GM21367 (cell line): ENCODE results near the gene SPTBN1.
A peak's percentile ranks its signal among the peaks of the same experiment; 100 is the strongest.

ENCODE experiments used
- ATAC-seq: cut with Tn5 transposase; IDR thresholded peaks from one replicate; pipeline ENCODE4 v1.9.1; 2021; ENCODE audit not compliant: unreplicated experiment

SPTBN1 gene

DNA sequence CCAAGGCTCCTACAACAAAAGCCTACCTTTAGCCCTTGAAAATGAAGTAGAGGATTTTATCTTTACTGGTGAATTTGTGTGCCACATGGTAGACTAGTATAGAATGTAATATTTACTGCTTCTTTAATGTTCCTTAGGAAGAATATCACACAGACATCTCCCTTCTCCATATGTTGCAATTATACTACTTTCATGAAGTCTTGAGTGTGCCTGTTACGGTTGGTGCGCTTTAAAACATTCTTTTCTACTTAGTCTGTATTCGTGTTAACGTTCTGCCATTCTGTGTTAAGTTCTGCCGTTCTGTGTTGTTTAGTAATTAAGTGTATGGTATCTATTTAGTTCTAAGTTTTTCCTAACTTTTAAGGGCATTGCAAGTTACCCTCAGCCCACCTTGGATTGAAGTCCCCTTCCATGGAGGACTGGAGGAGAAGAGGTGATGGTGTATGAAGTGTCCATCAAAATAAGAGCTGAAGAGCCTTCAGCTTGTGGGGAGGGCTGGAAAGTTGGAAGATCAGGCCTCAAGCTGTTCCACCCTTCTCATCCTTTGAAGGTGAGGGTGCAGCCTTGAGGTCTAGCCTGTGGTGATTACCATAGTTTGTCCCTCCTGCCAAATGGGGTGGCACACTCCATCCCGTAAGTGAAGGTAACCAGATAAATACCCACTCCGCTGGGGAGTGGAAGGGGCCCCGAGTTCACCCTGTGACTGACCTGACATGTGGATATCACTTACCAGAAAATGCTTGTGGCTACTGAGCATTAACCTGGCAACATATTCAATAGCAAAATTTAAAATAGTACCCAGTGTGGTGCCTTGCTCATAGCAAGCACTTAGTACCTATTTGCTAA, 131.3 kb downstream of the SPTBN1 start:
- no peak for ATAC-seq

GRCh38 chr2:54588244-54588899, 132.2 kb downstream of the SPTBN1 start:
- ATAC-seq: no peak

GRCh38 chr2:54589038-54589339, 132.9 kb downstream of the SPTBN1 start:
- ATAC-seq: no peak

- peak; percentile 35 for ATAC-seq
Measured at GRCh38 chr2:54589340-54590215, 133.5 kb downstream of the SPTBN1 start.

DNA sequence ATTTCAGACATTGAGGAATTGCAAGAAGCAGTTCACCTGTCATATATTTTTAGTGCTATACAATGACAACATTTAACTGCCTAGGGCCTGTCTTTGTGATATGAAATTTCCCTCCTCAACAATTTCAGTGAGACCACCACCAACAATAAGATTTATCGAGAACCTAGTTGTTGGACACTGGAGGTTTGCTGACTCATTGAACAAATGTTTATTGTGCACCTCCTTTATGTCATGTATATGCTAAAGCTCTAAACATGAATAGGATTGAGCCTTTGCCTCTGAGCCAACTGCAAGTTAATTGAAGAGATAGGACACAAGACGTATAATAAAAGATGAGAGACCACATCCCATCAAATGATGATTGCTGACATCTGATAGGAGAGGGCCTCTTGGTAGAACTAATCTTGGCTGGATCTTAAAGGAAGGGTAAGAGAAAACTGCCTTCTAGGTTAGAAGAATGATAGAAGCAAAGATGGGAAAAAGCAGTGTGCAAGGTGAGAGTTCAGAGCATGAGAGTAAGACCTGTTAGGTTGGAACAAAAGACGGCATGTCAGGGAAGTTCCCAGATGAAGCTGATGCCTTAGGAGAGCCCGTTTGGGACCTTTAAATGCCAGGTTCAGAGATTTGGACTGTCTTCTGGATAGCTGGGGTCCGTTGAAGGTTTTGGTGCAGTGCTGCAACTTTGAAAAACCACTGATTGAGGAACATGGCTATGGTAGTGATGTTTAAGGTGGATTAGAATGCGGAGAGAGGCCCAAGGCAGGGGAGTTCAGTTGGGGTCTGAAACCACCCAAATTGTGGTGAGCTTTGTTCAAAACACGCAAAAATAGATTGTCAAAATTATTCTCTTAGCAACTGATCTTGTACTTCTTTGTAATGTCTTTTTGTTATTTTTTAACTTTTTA, 134.3 kb downstream of the SPTBN1 start:
- no peak for ATAC-seq

DNA sequence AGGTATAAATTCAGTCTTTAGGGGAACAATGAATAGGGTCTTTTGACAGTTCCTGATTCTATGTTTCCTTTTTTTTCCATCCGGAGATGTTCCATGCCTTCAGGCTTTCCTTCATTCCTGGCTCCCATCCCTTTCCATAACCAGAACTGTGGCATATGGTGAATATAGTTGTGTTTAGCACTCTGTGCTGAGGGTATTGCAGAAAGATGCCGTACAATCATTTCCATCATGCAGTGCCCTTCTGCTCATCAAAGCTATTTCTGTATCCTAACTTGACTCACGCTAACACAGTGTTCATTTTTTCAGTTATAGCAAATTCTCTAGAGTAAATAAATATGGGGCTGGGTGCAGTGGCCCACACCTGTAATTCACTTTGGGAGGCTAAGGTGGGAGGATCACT, 135.4 kb downstream of the SPTBN1 start:
- no peak for ATAC-seq

DNA sequence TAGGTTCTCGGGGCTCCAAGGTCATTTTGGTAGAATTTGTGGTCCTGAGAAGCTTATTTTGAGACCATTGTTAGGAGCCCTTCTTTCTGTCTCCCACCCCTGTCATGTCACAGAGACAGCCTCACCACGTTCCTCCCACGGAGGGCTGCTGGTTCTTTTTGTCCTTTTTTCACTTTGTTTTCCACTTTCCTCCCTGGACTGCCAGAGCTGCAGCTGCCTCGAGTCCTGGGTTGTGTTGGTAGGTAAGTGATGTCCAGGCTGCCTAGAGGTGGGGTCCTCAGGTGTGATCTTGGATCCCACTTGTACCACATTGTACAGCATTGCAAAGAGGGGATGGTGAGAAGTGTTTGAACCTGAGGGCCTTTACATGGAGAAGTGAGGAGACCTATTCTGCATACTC, 137.1 kb downstream of the SPTBN1 start:
- no peak for ATAC-seq

DNA sequence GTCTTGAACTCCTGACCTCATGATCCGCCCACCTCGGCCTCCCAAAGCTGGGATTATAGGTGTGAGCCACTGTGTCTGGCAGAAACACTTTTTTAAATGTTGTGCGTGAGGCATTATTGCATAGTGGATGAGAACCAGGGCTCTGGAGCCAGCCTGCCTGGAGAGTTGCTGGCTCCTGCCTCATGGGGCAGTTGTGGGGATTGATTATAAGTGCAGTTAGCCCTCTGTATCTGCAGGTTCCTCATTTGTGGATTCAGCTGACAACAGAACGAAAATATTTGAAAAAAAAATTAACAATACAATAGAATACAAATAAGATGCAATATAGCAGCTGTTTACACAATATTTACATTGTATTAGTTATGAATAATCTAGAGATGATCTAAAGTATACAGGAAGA, 137.9 kb downstream of the SPTBN1 start:
- ATAC-seq: no peak

DNA sequence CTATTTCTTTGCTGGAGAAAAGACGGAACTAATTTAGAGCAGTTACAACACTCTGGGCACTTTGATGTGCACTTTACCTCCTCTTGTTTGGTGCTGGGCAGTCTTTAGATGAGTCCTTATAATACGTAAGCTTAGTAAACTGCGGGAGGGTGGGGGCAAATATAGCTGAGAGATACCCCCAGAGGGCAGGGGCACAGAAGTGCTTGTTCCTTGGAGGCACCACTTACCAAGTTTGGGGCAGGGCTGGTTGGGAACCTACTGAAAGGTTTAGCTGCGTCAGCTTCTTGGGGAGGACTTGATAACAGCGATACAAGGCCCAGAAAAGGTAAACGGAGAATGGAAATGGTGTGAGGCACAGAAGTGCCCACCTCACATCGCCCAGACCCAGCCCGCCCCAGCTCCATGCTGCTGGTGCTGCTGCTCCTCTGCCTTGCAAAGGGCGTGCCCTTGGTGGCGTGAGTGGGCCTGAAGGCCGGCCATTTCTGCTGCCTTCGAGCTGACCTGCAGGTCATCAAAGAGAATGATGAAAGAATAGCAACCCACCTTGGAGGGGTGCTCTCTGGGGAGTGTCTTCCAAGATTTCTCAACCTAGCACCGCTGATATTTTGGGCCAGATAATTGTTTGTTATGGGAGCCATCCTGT, 139.2 kb downstream of the SPTBN1 start:
- ATAC-seq: no peak

DNA sequence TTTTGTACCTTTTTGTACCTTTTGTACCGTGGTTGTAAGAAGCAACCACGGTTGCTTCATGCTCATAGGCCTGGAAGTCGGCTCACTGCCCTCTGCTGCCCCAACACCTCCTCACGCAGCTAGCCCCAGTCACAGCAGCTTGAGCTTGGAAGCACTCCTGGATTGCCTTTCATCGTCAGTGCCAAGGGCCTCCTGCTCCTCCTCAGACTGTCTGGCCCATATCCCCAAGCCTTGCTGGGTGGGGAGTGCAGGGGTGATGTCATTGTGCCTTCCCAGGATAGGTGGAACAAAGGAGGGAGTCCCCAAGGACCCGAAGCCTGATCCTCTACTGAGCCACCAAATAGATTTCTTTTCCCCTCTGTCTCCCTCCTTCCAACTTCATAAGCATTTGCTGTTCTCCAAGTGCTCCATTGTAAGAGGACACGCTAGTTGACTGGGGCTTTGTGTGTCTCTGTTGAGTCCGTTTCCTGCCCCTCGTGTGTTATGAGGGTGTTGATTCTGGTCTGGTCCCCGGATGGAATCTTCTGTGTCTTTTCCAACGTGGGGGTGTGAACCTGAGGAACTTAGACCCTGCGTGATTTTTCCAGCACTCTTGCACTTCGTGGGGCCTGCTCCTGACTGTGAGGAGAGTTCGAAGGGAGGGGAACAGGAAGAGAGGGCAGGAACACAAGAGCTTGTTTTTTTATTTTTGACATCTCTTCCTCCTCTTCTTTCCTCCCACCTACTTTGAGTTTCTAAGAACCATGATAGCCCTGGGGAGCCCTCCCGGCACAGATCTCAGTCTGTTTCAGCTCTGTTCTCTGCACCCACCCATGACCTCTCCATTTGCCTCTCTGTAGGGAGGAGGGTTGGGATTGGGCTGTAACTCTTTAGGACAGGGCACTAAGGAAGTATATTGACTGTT, 140.1 kb downstream of the SPTBN1 start:
- no peak for ATAC-seq

GRCh38 chr2:54597153-54597848, 141.2 kb downstream of the SPTBN1 start:
- no peak for ATAC-seq

DNA sequence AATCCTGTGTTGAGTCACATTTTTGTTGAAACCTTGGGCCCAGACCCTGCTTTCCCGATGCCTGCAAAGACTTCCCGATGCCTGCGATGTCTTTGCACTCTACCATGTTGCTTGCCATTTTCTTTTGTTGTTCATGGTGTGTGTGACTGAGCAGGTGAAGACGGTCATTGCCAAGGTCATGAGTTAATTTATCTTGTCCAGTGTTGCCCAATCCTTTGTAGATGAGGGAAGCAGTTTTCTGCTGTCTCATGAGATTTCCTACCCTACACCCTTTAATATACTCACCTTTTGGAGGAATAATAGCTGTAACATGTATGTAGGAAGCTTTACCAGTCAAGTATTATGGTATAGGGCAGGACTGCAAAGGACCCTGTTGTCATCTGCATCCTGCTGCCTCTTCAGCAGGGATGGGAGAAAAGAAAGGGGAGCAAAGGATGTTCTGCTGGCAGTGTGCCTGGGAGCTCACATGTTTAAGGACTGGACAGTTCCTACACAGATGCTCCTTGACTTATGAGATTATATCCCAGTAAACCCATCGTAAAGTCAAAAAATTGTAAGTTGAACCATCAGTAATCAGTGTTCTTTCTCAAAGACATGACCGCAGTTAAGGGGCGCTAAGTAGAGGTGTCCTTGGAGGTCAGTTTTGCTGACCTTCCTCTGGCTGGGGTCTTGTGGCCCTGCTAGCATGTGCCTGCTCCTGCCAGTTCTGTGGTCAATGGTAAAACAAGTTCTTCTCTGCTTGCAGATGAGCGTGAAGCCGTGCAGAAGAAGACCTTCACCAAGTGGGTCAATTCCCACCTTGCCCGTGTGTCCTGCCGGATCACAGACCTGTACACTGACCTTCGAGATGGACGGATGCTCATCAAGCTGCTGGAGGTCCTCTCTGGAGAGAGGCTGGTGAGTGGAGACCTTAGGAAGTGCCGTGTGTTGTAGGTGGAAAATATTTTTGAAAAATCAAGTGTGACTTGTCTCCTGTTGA, 142.5 kb downstream of the SPTBN1 start:
- ATAC-seq: no peak

DNA sequence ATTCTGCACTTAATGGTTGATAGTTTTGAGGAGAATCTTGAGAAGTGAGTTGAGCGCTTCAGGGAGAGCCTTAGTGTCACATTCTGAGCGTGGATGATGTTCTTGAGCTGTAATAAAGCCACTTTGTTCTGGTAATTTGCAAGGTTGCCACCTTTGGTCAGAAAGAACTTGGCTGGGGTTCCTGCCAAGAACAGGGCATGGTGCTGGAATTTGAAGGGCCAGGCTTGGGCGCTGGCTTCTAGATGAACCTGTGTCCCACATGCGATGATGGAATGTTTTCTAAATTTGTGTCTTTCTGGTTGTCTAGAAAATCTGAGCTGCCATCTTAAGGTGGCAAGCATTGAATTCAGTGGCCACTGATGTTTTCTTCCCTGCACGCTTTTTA, 143.2 kb downstream of the SPTBN1 start:
- no peak for ATAC-seq

- ATAC-seq: no peak
Measured at GRCh38 chr2:54599914-54600313, 143.8 kb downstream of the SPTBN1 start.

GRCh38 chr2:54601339-54601738, 145.2 kb downstream of the SPTBN1 start:
- ATAC-seq: no peak

- no peak for ATAC-seq
Measured at GRCh38 chr2:54602736-54603322, 146.7 kb downstream of the SPTBN1 start.

GRCh38 chr2:54603357-54603756, 147.2 kb downstream of the SPTBN1 start:
- ATAC-seq: no peak
